Suppressor macrophage treated with lipopolysaccharide for 1 hour (primary cell): Measurements from ENCODE around the gene TRIM44.
A peak's percentile ranks its signal among the peaks of the same experiment; 100 is the strongest.

Experiments
- DNase-seq, 3 donors: peaks; one replicate each; pipeline ENCODE4 v3.0.0-alpha.2; 2020 to 2022

Gene TRIM44

GRCh38 chr11:35794333-35794732 lies 131.8 kb downstream of the TRIM44 start:
- DNase-seq, result no peak

GRCh38 chr11:35794850-35795249 lies 132.3 kb downstream of the TRIM44 start:
- no peak for DNase-seq

GRCh38 chr11:35796562-35796961 lies 134.0 kb downstream of the TRIM44 start:
- no peak for DNase-seq

- DNase-seq, result peak in 2 of 3 donors; percentile 8 to 23
Measured at GRCh38 chr11:35798423-35798822, 135.8 kb downstream of the TRIM44 start.

GRCh38 chr11:35798983-35799382 lies 136.4 kb downstream of the TRIM44 start:
- no peak for DNase-seq

GRCh38 chr11:35799655-35800054 lies 137.1 kb downstream of the TRIM44 start:
- DNase-seq, result peak in 1 of 3 donors; percentile 7

GRCh38 chr11:35800970-35801953 lies 138.7 kb downstream of the TRIM44 start:
- DNase-seq, result peak; percentile 17 to 32 (median 24)

- DNase-seq, result no peak
Measured at GRCh38 chr11:35802221-35802620, 139.6 kb downstream of the TRIM44 start.

GRCh38 chr11:35802672-35803071 lies 140.1 kb downstream of the TRIM44 start:
- DNase-seq, result no peak

GRCh38 chr11:35803115-35803514 lies 140.5 kb downstream of the TRIM44 start:
- no peak for DNase-seq

GRCh38 chr11:35804451-35805040 lies 142.0 kb downstream of the TRIM44 start:
- no peak for DNase-seq

GRCh38 chr11:35809561-35809960 lies 147.0 kb downstream of the TRIM44 start:
- no peak for DNase-seq

GRCh38 chr11:35810045-35810645 lies 147.6 kb downstream of the TRIM44 start:
- no peak for DNase-seq

- DNase-seq, result peak; percentile 37 to 50 (median 49)
Measured at GRCh38 chr11:35811783-35812182, 149.2 kb downstream of the TRIM44 start.

- DNase-seq, result no peak
Measured at GRCh38 chr11:35812828-35813227, 150.3 kb downstream of the TRIM44 start.

- no peak for DNase-seq
Measured at GRCh38 chr11:35814081-35814695, 151.6 kb downstream of the TRIM44 start.

GRCh38 chr11:35814720-35815305 lies 152.2 kb downstream of the TRIM44 start:
- no peak for DNase-seq

GRCh38 chr11:35815556-35816315 lies 153.2 kb downstream of the TRIM44 start:
- DNase-seq, result no peak

- no peak for DNase-seq
Measured at GRCh38 chr11:35820614-35821013, 158.0 kb downstream of the TRIM44 start.

- no peak for DNase-seq
Measured at GRCh38 chr11:35822815-35823495, 160.4 kb downstream of the TRIM44 start.

- DNase-seq, result no peak
Measured at GRCh38 chr11:35823742-35824298, 161.2 kb downstream of the TRIM44 start.
